DMS79 treated with DMSO at 0.1 percent for 48 hours (cell line): Measurements from ENCODE around the gene HPCA.

ENCODE experiments used
- DNase-seq: peaks from one replicate; lab custom pipeline; 2025; lab: John Stamatoyannopoulos, UW

Gene HPCA

GRCh38 chr1:32934535-32934934 is 48.2 kb downstream of the HPCA start:
- no peak for DNase-seq

- DNase-seq = no peak
Observed at GRCh38 chr1:32937061-32937460, 50.8 kb downstream of the HPCA start.

GRCh38 chr1:32939655-32940371 is 53.5 kb downstream of the HPCA start:
- DNase-seq = no peak

DNA sequence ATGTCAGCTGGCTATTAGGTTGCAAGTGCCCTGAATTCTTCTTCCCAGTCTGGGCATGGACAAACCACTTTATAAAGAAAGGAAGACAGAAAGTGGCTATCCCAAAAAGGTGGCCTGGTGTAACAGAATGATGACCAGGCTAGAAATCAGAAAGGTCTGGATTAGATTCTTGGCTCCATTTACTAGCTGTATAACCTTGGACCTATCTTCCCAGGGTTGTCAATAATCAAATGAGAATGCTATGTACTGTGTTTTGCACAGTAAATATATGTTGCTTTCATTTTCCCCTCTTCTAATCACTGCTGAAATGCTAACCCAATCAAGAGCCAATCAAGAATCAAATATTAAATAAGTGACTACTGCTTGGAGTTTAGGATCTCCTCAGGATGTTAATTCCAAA is 57.9 kb downstream of the HPCA start:
- DNase-seq = no peak
